ENCODE data around the gene HSP90AA1. TPM values are rescaled to one million over a fixed set of nuclear protein-coding genes. Genes with fewer than 3 reads are reported as not detected.

Gene HSP90AA1
- total and polyA plus RNA-seq, 2 of the 8 experiments (the other 6 are each of a cell fraction or from before 2014, with no cell fraction given) = 339 to 878 TPM

DNA sequence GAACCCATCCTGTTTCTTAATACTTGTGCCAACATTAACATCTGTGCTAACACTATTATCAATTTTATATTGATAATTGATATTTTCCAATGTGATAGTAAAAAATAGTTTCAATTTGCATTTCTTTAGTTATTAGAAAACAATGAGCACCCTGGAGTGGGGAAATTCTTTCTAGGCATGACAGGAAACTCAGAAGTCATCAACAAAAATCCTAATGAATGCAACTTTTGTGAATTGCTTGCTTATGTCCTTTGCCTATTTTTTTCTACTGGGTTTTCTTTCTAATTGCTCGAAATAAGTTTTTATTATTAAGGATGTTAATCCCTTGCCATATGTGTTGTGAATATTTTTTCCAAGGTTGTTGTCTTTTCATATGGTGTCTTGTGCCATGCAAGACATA lies 34.7 kb upstream of the HSP90AA1 start:
- no peak overlapping the region for H3K14ac ChIP-seq (ENCODE audit: insufficient read length)
- H4K20me1 ChIP-seq (replicated peaks in 1 of 2; ENCODE audit: control insufficient read depth in 1 of 2, insufficient read depth in 2 of 2, low read length in 2 of 2) = no peaks in the 10 kb centered on the region
- H3K27ac ChIP-seq (ENCODE audit: low read depth, low read length) = no peak overlapping the region
- H3K56ac ChIP-seq (replicated peaks; ENCODE audit: insufficient read length, low read depth, low read length) = no peak overlapping the region
- H3K79me2 ChIP-seq (ENCODE audit: control insufficient read depth in 1 of 2, insufficient read depth in 2 of 2, low read length in 2 of 2) = no peaks in the 10 kb centered on the region
- no peak for DNase-seq (ENCODE audit: low read depth in 1 of 2, low spot score in 2 of 2)
- no peak overlapping the region for H2AFZ ChIP-seq (ENCODE audit: low read length)
- ChIA-PET CTCF (ENCODE audit: partially characterized antibody) (no interaction called here), POLR2A (ENCODE audit: partially characterized antibody) (interaction anchor here (1.5 to 2.2 kb wide), 2 partner anchors 18 to 21 kb away, joined by 4 to 7 read pairs; partner anchors contain the start of gene WDR20)
- no peak overlapping the region for H3K23ac ChIP-seq (ENCODE audit: insufficient read length)
- H2BK20ac ChIP-seq (ENCODE audit: low read length) = no peak overlapping the region
- peaks cover 0 to 3% (median 1%) of the 10 kb centered on the region in 4 experiments; a peak in 4 of 7 replicates for H3K4me1 ChIP-seq (replicated peaks in 1 of 4; ENCODE audit: control insufficient read depth in 3 of 4, insufficient read depth in 4 of 4, low read length in 3 of 4)
- H3K36me3 ChIP-seq (ENCODE audit: control insufficient read depth in 2 of 4, insufficient read depth in 4 of 4, low read length in 3 of 4) = no peaks in the 10 kb centered on the region
- no peak overlapping the region for H2BK120ac ChIP-seq (replicated peaks; ENCODE audit: low read depth, low read length)
- H3K79me1 ChIP-seq (ENCODE audit: low read depth, low read length) = no peaks in the 10 kb centered on the region
- H3K4ac ChIP-seq (replicated peaks; ENCODE audit: insufficient read length, low read depth, low read length) = no peak overlapping the region
- H4K91ac ChIP-seq (replicated peaks; ENCODE audit: insufficient read length, low read length) = no peak overlapping the region
- H2BK15ac ChIP-seq (ENCODE audit: low read length) = no peak overlapping the region
- H3K23me2 ChIP-seq (ENCODE audit: low read depth, low read length) = no peaks in the 10 kb centered on the region
- H4K5ac ChIP-seq (ENCODE audit: insufficient read length, low read depth, low read length) = no peak overlapping the region
- no peak overlapping the region for H3K4me3 ChIP-seq (ENCODE audit: extremely low read depth in 1 of 4, insufficient read depth in 2 of 4, low read depth in 3 of 4, low read length in 4 of 4)
- no peak overlapping the region for H3K9ac ChIP-seq (replicated peaks in 1 of 4; ENCODE audit: extremely low read depth in 1 of 4, low read depth in 3 of 4, low read length in 3 of 4)
- H4K8ac ChIP-seq (ENCODE audit: extremely low read depth, insufficient read depth, low read length) = no peak overlapping the region
- H3K9me3 ChIP-seq (ENCODE audit: insufficient read depth in 2 of 2, low read depth in 1 of 2, low read length in 1 of 2) = no peaks in the 10 kb centered on the region
- WGBS, 2 experiments (ENCODE audit: extremely low coverage in 1 of 2, insufficient coverage in 1 of 2, insufficient read length in 1 of 2, insufficient replicate concordance in 2 of 2, low coverage in 1 of 2, low lambda C conversion rate in 2 of 2, missing lambda C conversion rate in 1 of 2) = 72% methylated on average over 1 of the region's 1 CpG; no CpG with 5 or more reads in 1 of the 2 experiments
- no peaks in the 10 kb centered on the region for H3K27me3 ChIP-seq (replicated peaks in 1 of 4; ENCODE audit: control insufficient read depth in 3 of 4, extremely low read depth in 1 of 4, insufficient read depth in 3 of 4, low read length in 3 of 4)
- no peak overlapping the region for H2BK12ac ChIP-seq (ENCODE audit: low read depth, low read length)
- H2AK5ac ChIP-seq (ENCODE audit: low read depth, low read length) = no peak overlapping the region
- TF ChIP-seq RAD21 (IDR thresholded peaks at IDR 0.05 in 1 of 2, conservative IDR thresholded peaks at IDR 0.05 in 1 of 2; ENCODE audit: low read depth in 2 of 2, low read length in 2 of 2) (no peak), SIRT6 (IDR thresholded peaks at IDR 0.05; ENCODE audit: low read length) (no peak), TAF1 (IDR thresholded peaks at IDR 0.05; ENCODE audit: low read depth, low read length) (no peak), JUN (IDR thresholded peaks at IDR 0.05; ENCODE audit: low read depth, low read length) (no peak), BCL11A (IDR thresholded peaks at IDR 0.05; ENCODE audit: low read depth in 2 of 2, low read length in 2 of 2) (no peak), HDAC6 (IDR thresholded peaks at IDR 0.05; ENCODE audit: low read depth, low read length) (no peak), SAP30 (IDR thresholded peaks at IDR 0.05; ENCODE audit: insufficient read depth, insufficient replicate concordance, low read length) (no peak), KDM4A (IDR thresholded peaks at IDR 0.05; ENCODE audit: low read depth, low read length, severe bottlenecking) (no peak)
- TF ChIP-seq, protein P1, sequence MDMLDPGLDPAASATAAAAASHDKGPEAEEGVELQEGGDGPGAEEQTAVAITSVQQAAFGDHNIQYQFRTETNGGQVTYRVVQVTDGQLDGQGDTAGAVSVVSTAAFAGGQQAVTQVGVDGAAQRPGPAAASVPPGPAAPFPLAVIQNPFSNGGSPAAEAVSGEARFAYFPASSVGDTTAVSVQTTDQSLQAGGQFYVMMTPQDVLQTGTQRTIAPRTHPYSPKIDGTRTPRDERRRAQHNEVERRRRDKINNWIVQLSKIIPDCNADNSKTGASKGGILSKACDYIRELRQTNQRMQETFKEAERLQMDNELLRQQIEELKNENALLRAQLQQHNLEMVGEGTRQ (IDR thresholded peaks at IDR 0.05; ENCODE audit: low read length) = no peak
- FAIRE-seq = no peak
- no peak overlapping the region for H3K4me2 ChIP-seq (ENCODE audit: insufficient read depth in 1 of 2, low read depth in 2 of 2, low read length in 2 of 2)
- H2BK5ac ChIP-seq (ENCODE audit: low read depth, low read length) = no peak overlapping the region
- H3K18ac ChIP-seq (ENCODE audit: extremely low read depth, low read length) = no peak overlapping the region

Measured in H1 (cell line).